Activated effector memory CD4-positive, alpha-beta T cell treated with anti-CD3 and anti-CD28 coated beads, Interleukin-2, amount 50 U/mL, for 16 hours (primary cell): ENCODE data around the gene COX7B.

ENCODE experiments used
- DNase-seq: peaks from one replicate; pipeline ENCODE4 v3.0.0-alpha.2; 2020

Gene COX7B

GRCh38 chrX:77945910-77946545 is 46.8 kb downstream of the COX7B start:
- DNase-seq, result no peak

GRCh38 chrX:77946571-77946970 is 47.3 kb downstream of the COX7B start:
- no peak for DNase-seq

- DNase-seq, result no peak
Measured at GRCh38 chrX:77949840-77950239, 50.6 kb downstream of the COX7B start.

- DNase-seq, result no peak
Measured at GRCh38 chrX:77952173-77952572, 52.9 kb downstream of the COX7B start.

- no peak for DNase-seq
Measured at GRCh38 chrX:77953302-77953701, 54.0 kb downstream of the COX7B start.

GRCh38 chrX:77953708-77954107 is 54.4 kb downstream of the COX7B start:
- DNase-seq, result no peak
